ENCODE measurements around the gene RABGAP1L.
A peak's percentile ranks its signal among the peaks of the same experiment; 100 is the strongest.

GRCh38 chr1:174692313-174692712 lies 533.0 kb downstream of the RABGAP1L start:
- TF ChIP-seq CTCF (IDR thresholded peaks at IDR 0.05; ENCODE audit: control extremely low read depth in 1 of 3, insufficient read depth in 1 of 3, low read depth in 1 of 3, low read length in 3 of 3) (peak in 1 of 3 experiments; percentile 15; a peak in 1 of 4 replicates), GABPA (IDR thresholded peaks at IDR 0.05; ENCODE audit: borderline replicate concordance, insufficient read depth, low read length) (no peak)

All from H1 (cell line).